Astrocyte (in vitro differentiated cells and primary cell): ENCODE measurements around the gene SPP1. TPM values are rescaled to one million over a fixed set of nuclear protein-coding genes. Genes with fewer than 3 reads are reported as not detected.

ENCODE experiments used
- DNase-seq: peaks from one replicate; pipeline ENCODE4 v3.0.0-alpha.2; 2010; ENCODE audit warnings: low read depth
- FAIRE-seq: peaks from 2 replicates; lab custom pipeline; 2011; peaks lifted over from hg19 to GRCh38; lab: Jason Lieb, UNC
- H2AFZ ChIP-seq: 2 replicates; pipeline ENCODE4 v1.6.0; 2012; ENCODE audit warnings: low read depth, low read length, inconsistent platforms
- H3K27ac ChIP-seq: 2 replicates; pipeline ENCODE4 v1.5.1; 2011; ENCODE audit warnings: low read depth, low read length, inconsistent platforms
- H3K27me3 ChIP-seq: 2 replicates; pipeline ENCODE4 v1.6.0; 2011; ENCODE audit warnings: low read length, inconsistent platforms; ENCODE audit not compliant: insufficient read depth
- H3K36me3 ChIP-seq: 2 replicates; pipeline ENCODE4 v1.5.1; 2011; ENCODE audit warnings: low read length, inconsistent platforms; ENCODE audit not compliant: insufficient read depth
- H3K4me1 ChIP-seq: 2 replicates; pipeline ENCODE4 v1.5.1; 2011; ENCODE audit warnings: low read length, inconsistent platforms; ENCODE audit not compliant: insufficient read depth
- H3K4me2 ChIP-seq: 2 replicates; pipeline ENCODE4 v1.6.0; 2012; ENCODE audit warnings: low read length, inconsistent platforms
- H3K4me3 ChIP-seq: 2 replicates; pipeline ENCODE4 v1.5.1; 2011; ENCODE audit warnings: low read depth, mild to moderate bottlenecking, low read length, inconsistent platforms; ENCODE audit not compliant: insufficient read depth
- H3K79me2 ChIP-seq: 2 replicates; pipeline ENCODE4 v1.6.0; 2012; ENCODE audit warnings: mild to moderate bottlenecking, low read length, inconsistent platforms; ENCODE audit not compliant: insufficient read depth
- H3K9ac ChIP-seq: 2 replicates; pipeline ENCODE4 v1.6.0; 2012; ENCODE audit warnings: mild to moderate bottlenecking, low read length, inconsistent platforms
- H3K9me3 ChIP-seq: 2 replicates; pipeline ENCODE4 v1.5.1; 2012; ENCODE audit warnings: low read depth, mild to moderate bottlenecking, low read length, inconsistent platforms; ENCODE audit not compliant: insufficient read depth
- H4K20me1 ChIP-seq: 2 replicates; pipeline ENCODE4 v1.6.0; 2012; ENCODE audit warnings: low read length, inconsistent platforms; ENCODE audit not compliant: insufficient read depth
- H3K27ac Mint-ChIP-seq: one replicate; pipeline ENCODE4 v1.8.0; 2021; ENCODE audit warnings: mild to moderate bottlenecking, mixed read lengths; ENCODE audit not compliant: unreplicated experiment
- H3K27me3 Mint-ChIP-seq: one replicate; pipeline ENCODE4 v1.8.0; 2021; ENCODE audit warnings: low read depth, mixed read lengths; ENCODE audit not compliant: unreplicated experiment
- H3K36me3 Mint-ChIP-seq: one replicate; pipeline ENCODE4 v1.8.0; 2021; ENCODE audit warnings: low read depth, mixed read lengths; ENCODE audit not compliant: unreplicated experiment
- H3K4me1 Mint-ChIP-seq: one replicate; pipeline ENCODE4 v1.8.0; 2021; ENCODE audit warnings: low read depth, mixed read lengths; ENCODE audit not compliant: unreplicated experiment
- H3K4me3 Mint-ChIP-seq: one replicate; pipeline ENCODE4 v1.8.0; 2021; ENCODE audit warnings: mild to moderate bottlenecking, moderate library complexity, mixed read lengths; ENCODE audit not compliant: unreplicated experiment
- H3K9me3 Mint-ChIP-seq: one replicate; pipeline ENCODE4 v1.8.0; 2021; ENCODE audit warnings: mild to moderate bottlenecking, mixed read lengths; ENCODE audit not compliant: unreplicated experiment
- CTCF ChIP-seq: IDR thresholded peaks from 2 replicates; pipeline ENCODE4 v1.5.1; 2011; ENCODE audit warnings: low read depth, mild to moderate bottlenecking, inconsistent platforms, low read length, moderate library complexity; ENCODE audit not compliant: insufficient read depth
- EZH2 ChIP-seq: IDR thresholded peaks from 2 replicates; pipeline ENCODE4 v1.6.1; 2012; ENCODE audit warnings: mild to moderate bottlenecking, low read length, inconsistent platforms; ENCODE audit not compliant: insufficient read depth
- total RNA-seq: library from RNA; stranded (reverse); gene quantifications from 2 replicates; pipeline ENCODE4 v1.2.1, GENCODE V29; 2021

Gene SPP1
- total RNA-seq, 1 donor from 2014 or later, result 217 TPM

DNA sequence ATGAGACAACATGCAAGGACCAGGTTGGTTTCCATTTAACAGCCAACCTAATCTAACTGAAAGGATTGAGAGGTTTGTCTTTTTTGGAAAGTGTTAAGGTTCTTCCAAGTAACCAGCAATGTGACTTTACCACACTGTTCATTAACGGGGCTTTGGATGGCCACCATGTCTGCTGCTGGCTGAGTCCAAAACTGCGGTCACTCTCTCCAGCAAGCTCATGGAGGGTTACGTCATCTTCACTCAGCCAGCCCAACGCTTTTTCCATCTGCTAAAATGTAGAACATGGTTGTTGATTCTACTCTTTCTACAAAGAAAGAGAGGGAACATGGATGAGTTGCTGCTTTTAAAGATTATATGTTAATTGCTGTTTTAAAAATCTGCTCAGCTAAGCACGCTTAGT lies 43.0 kb downstream of the SPP1 start:
- H3K27ac Mint-ChIP-seq, result peak overlapping the region; percentile 78
- Histone ChIP-seq H3K4me1 (peaks cover 18% of the 10 kb centered on the region), H3K79me2 (peaks cover 88% of the 10 kb centered on the region), H3K27ac (peak overlapping the region; percentile 96), H4K20me1 (peaks cover 21% of the 10 kb centered on the region), H3K9me3 (no peaks in the 10 kb centered on the region), H3K27me3 (no peaks in the 10 kb centered on the region), H3K4me3 (no peak overlapping the region), H3K4me2 (peak overlapping the region; percentile 47), H3K9ac (peak overlapping the region; percentile 73), H2AFZ (no peak overlapping the region), H3K36me3 (peaks cover 16% of the 10 kb centered on the region)
- no peaks in the 10 kb centered on the region for H3K9me3 Mint-ChIP-seq
- DNase-seq (peak; percentile 74), FAIRE-seq (no peak)
- TF ChIP-seq EZH2, result no peak
- TF ChIP-seq CTCF, result no peak
- peaks cover 3% of the 10 kb centered on the region for H3K36me3 Mint-ChIP-seq
- no peaks in the 10 kb centered on the region for H3K27me3 Mint-ChIP-seq
- H3K4me3 Mint-ChIP-seq, result no peak overlapping the region
- peaks cover 14% of the 10 kb centered on the region for H3K4me1 Mint-ChIP-seq

DNA sequence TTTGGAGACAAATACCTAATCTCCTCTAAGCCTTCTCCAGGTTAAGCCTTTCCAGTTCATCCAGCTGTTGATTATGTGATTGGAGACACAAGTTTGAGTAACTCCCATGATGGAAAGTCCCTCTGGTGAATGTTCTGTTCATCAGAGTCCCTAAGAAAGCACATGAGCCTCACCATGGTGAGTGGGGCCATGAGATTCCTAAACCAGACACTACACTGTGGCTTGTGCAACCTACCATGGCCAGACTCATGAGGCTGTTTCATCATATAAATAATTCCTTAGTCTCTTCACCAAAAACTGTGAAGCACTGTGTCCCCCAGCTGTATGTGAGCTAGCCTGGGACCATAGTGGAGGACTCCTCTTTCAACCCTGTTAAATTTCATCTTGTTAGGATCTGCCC lies 46.3 kb downstream of the SPP1 start:
- no peak for FAIRE-seq

More for the DNA sequence above, 46.3 kb downstream of the SPP1 start:
- no peak overlapping the region for H3K4me3 ChIP-seq
- no peak overlapping the region for H3K27ac Mint-ChIP-seq
- H2AFZ ChIP-seq, result no peak overlapping the region
- no peak overlapping the region for H3K4me2 ChIP-seq
- peaks cover 65% of the 10 kb centered on the region for H3K79me2 ChIP-seq
- peaks cover 12% of the 10 kb centered on the region for H3K36me3 Mint-ChIP-seq
- peaks cover 24% of the 10 kb centered on the region for H3K36me3 ChIP-seq
- H3K4me1 Mint-ChIP-seq, result peaks cover 14% of the 10 kb centered on the region
- H3K4me3 Mint-ChIP-seq, result no peak overlapping the region
- H3K9me3 Mint-ChIP-seq, result peaks cover 13% of the 10 kb centered on the region
- H4K20me1 ChIP-seq, result peaks cover 7% of the 10 kb centered on the region
- no peaks in the 10 kb centered on the region for H3K9me3 ChIP-seq
- TF ChIP-seq CTCF (no peak), EZH2 (no peak)
- H3K4me1 ChIP-seq, result peaks cover 18% of the 10 kb centered on the region
- no peak overlapping the region for H3K9ac ChIP-seq
- no peak overlapping the region for H3K27ac ChIP-seq
- no peaks in the 10 kb centered on the region for H3K27me3 ChIP-seq
- H3K27me3 Mint-ChIP-seq, result no peaks in the 10 kb centered on the region
- no peak for DNase-seq
